Erythroblast (primary cell): ENCODE data around the gene TM4SF18.

Experiments used
- GATA1 ChIP-seq: IDR thresholded peaks from 2 replicates; pipeline ENCODE4 v1.6.1; 2011; ENCODE audit warnings: low read depth, mild to moderate bottlenecking, control low read depth, low read length, moderate library complexity
- POLR2A ChIP-seq: IDR thresholded peaks from 2 replicates; pipeline ENCODE4 v1.6.1; 2011; ENCODE audit warnings: mild to moderate bottlenecking, low read length

DNA sequence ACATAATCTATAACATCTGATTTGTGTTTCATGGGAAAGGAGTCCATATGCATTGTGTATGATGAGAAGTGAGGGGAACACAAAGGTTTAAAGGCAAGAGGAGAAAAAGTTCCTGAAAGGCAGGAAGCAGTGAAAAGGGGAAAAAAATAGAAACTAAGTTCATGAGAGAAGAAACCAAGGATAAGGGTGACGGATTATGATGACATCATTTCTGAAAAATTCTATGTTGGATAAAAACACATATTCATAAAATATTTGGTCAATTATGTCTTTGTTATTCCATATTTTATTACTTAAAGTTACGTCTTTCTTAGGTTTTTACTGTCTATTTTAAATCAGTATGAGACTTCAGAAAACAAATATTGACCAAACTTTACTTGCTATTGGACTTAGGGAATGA, 63.3 kb downstream of the TM4SF18 start:
- TF ChIP-seq POLR2A: no peak
- no peak for TF ChIP-seq GATA1
